ENCODE data around the gene CCDC54. TPM values are rescaled to one million over a fixed set of nuclear protein-coding genes. Genes with fewer than 3 reads are reported as not detected.

Gene CCDC54
- total RNA-seq = not detected in 2 replicates

GRCh38 chr3:107377151-107377550 is at the start of gene CCDC54:
Gene CCDC54, plus strand, starts transcription at chr3:107377439. Its CDS starts 149 bp downstream, at chr3:107377588.

Other genes with a start within 250 kb of the CCDC54 start
- gene BBX, start 145.5 kb downstream of the CCDC54 start, total RNA-seq = 68.1 and 70.9 TPM in 2 replicates

Measured in placental pericyte (primary cell).